Measurements from ENCODE around the gene CS. TPM values are rescaled to one million over a fixed set of nuclear protein-coding genes. Genes with fewer than 3 reads are reported as not detected.

The CS gene
- total RNA-seq (2022; extraction: Qiagen RNA extraction; ENCODE audit: low read depth), result 154 to 178 TPM (median 157 TPM) in 5 replicates

DNA sequence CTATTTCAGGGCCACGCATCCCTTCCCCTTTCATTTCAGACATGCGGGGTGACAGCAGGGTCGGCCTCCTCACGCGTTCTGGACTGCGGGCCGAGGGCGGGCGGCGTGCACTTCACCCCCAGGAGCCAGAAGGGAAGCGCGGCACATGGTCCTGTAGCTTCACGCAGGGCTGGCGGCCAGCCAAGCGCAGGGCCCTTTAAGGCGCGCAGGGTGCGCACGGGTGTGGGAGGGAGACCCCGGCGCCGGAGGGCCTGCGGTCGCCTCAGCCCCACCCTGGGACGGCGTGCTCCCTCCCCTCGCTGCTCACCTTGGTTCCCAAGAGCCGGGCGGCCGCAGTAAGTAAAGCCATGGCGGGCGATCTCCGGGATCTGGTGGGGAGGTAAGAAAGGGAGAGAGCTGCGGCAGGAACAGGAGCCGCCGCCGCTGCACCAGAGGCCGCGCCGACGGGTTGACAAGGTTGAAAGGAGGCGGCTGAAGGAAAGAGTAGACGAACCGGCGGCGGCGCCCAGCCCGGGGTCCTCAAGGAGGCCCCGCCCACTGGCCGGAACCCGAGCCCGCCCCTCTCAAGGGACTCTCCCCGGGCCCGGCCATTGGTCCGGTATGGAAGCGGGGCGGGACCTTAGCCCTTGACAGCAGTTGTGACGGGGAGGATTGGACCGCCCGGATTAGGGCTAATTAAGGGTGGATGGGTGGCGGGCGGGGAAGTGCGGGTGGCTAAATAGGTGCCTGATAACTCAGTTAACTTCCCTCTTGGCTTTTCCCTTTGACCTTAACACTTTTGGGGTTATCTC is at the start of gene CS:
Gene CS, minus strand, starts transcription at position 478 of the 791 bp plus-strand sequence. Its CDS starts 129 bp downstream, at position 349.

DNA sequence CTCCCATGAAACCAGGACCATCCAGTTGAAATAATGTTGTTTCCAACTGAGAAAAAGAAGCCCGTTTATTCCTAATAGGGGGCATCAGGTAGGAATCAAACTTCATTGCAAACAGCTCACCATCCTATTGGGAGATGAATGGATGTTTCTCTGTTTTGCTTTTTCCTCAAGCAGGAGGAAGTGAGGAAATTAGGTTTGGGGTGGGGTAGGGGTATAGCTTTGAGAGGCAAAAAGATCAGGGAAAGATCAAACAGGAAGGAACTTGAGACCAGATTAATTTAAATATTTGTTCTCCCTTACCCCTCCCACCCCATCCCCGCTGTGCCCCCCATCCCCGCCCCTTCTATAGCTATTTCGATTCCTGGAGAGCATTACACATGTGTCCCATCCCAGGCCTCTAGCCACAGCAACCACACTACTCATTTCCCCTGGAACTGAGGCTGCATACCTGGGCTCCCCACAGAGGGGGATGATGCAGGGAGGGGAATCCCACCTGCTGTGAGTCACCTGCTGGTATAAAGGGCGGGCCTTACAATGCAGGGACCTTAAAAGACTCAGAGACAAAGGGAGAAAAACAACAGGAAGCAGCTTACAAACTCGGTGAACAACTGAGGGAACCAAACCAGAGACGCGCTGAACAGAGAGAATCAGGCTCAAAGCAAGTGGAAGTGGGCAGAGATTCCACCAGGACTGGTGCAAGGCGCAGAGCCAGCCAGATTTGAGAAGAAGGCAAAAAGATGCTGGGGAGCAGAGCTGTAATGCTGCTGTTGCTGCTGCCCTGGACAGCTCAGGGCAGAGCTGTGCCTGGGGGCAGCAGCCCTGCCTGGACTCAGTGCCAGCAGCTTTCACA is 38.4 kb upstream of the CS start, which contains the start of gene IL23A:
Gene IL23A, plus strand, starts transcription at position 577 of the 850 bp plus-strand sequence. Its CDS starts 161 bp downstream, at position 738.

DNA sequence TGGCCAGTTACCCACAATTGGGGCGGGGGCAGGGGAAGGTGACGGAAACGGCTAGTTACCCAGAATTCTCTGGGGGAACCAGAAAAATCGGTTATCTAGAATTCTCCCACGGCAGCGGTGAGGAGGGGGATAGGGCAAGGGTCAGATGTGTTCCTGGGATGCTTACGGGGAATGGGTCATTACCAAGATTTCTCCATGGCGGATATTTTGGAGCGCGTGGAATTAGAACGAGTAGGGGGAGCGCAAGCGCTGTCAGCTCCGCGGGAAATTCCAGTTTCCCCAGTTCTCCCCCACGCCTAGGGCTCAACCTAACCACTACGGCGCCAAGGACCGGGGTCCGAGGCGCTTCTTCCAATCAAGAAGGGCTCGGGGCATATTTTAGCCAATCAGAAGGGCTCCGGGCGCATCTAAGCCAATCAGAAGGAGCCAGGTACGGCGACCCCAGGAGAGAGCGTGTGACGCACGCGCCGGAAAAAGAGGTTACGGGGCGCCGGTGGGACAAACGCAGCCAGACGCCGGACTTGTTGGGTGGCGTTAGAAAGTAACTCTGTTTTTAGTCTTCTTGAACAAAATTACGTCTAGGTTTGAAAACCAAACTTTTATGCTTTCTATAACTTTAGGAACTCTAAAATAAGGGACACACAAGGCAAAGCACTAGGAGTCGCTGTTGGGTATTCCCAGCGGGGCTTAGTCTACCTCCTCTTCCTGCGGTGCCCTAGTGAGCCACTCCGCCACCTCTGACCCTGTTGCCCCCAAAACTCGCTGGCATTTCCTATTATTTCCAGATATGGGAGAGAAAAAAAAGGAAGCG is 33.8 kb upstream of the CS start, which contains the start of gene PAN2:
Gene PAN2, minus strand, starts transcription at position 322 of the 811 bp plus-strand sequence. CDS start 906 bp downstream, outside the sequence.

DNA sequence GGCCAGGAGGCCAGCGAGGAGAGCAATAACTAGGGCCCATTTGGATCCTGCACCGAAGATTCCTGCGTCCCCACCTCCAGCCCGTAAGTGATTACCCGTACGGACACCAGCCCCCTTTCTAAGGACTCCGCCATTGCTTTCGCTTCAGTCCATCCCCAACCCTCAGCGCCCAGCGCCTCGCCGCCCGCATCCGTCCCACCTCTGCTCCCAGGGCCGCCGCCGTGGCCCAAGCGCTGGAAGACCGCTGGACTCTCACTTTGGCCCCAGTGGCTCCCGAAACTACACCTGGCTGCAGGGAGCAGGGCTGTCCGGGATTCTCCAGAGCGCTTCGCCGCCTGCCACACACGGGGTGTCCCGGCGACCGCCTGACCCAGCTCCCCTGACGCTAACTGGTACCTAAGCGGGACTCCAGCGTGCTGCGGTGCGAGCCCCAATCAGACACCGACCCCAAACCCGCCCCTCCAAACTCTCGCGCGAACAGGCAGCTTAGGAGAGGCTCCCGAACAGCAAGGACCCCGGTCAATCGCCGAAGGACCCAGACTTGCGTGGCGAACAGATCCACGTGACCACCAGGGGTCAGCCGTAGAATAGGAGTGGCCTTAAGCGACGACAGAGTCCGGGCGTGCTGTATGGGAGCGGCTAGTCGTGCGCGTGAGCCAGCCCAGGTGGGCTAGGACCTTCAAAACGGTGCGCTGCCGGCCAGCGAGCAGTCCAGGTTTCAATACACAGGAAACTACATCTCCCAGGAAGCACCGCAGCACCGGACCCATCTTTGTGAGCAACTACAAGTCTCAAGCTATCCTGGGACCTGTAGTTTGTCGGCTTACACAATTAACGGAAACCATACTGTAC is 15.7 kb upstream of the CS start, which contains the start of gene CNPY2:
Gene CNPY2, minus strand, starts transcription at position 367 of the 852 bp plus-strand sequence. CDS start 771 bp downstream, outside the sequence.

DNA sequence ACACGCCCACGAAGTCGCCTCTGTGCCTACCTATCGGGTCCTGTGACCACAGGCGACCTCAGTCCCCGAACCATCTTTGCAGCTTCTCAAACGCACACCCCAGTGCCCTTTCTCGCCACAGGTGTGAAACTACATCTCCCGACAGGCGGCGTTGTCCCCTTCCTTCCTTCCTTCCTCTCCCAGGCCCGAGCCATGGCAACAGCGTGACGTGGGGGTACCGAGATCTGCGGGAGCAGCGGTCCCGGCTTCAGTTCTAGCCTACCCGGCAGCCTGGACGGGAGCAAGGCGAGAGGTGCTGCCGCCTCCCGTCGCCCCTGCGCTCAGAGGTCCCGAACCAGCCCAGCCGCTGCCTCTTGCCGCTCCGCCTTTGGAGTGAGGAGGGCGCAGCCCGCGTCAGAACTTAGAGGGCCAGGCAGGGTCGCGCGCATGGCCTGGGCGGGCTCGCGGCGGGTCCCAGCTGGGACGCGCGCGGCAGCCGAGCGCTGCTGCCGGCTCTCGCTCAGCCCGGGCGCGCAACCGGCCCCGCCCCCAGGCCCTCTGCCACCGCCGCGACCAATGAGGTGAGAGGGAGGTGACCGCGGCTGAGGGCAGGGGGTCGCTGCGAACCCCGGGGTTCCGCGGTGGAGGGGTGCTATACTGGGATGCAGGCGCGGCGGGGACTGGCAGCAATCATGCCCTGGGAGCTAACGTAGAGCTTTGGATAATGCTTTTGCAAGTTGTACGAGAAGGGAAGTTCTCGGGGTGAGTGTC is 33.3 kb downstream of the CS start, which contains the start of gene COQ10A:
Gene COQ10A, plus strand, starts transcription at position 250 of the 750 bp plus-strand sequence. Its CDS starts 177 bp downstream, at position 427.

DNA sequence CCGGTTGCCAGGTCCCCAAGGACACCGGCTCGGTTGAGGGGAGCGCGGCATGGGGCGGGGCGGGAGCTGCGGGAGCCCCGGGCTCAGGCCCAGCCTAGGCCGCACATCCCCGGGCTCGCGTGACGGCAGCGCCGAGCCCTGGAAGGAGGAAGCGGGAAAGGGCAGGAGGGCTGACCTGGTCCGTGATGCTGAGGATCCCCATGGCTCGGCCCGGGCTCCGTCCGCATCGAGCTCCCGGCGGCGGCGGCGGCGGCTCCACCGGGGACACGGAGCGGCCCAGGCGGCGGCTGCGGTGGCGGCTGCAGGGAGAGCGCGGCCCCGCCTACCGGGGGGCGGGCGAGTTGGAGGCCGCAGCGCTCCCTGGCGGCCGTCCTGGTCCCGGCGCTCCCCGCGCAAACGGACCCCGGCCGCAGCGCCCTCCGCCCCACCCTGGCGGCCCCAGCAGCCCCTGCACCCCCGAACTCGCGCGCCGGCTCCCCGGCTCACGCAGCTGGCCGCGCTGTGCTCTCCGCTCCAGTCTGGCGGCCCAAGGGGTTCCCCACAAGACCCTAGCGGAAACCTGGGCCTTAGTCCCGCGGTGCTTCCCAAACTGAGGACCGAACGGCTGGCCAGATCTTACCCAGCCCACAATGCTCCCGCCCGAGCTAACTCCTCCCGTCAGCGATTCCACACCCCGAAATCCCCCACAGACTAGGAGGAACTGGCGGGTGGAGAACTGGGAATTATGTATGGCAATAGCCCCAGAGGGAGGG is 41.9 kb downstream of the CS start, which contains the start of gene ANKRD52:
Gene ANKRD52, minus strand, starts transcription at position 317 of the 752 bp plus-strand sequence. Its CDS starts 115 bp downstream, at position 202.

DNA sequence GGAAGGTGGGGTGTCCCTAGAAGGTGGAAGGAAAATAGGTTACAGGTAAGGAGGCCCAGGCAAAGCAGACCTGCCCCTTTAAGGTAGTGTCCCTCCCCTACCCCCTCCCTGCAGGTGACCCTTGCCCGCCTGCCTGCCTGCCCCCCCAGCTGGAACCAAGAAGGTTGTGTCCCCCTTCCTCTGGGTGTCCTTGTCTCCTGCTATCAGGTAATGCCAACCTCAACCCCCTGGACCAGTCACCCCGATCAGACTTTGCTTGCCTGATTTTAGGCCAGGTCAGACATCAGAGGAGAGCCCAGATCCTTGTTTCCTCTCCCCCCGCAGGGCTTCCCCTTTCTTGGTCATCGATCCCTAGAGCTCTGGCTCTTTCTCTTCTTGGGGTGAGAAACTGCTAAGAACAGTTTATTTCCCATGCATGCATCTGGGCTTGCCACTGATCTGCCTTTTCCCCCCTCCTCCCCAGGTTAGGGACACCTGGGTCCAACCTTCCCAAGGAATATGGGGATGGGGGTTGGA is 70.2 kb downstream of the CS start, which contains the start of gene SLC39A5:
Gene SLC39A5, plus strand, starts transcription at position 136 of the 516 bp plus-strand sequence. CDS start 1,224 bp downstream, outside the sequence.

DNA sequence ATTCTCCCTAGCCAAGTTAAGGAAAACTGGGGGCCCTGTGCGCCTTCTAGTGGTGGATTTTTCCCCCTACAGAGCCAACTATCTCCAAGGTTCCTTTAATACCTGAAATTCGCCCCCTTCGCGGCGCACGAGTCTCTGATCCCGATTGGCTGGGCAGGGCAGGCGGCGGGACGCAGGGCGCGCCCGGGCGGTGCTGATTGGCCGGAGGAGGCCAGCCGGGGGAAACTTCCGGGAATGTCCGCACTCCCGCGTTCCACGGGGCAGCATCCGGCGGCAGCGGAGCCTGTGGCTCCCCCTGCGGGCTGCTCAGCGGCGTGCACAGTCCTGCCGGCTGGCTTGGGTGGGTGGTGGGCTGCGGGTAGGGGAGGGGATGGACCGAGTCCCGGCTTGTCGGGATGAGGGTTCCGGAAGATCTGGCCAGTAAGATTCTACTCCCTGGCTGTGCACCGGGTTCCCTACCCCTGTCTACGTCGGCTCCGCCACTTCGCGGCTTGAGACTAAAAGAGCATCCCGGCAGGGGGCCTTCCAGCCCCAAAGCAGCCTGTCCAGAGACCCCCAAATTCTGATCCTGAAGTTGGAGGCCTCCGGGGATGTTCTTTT is 75.9 kb downstream of the CS start, which contains the start of gene NABP2:
Gene NABP2, plus strand, starts transcription at position 241 of the 600 bp plus-strand sequence. CDS start 515 bp downstream, outside the sequence.

DNA sequence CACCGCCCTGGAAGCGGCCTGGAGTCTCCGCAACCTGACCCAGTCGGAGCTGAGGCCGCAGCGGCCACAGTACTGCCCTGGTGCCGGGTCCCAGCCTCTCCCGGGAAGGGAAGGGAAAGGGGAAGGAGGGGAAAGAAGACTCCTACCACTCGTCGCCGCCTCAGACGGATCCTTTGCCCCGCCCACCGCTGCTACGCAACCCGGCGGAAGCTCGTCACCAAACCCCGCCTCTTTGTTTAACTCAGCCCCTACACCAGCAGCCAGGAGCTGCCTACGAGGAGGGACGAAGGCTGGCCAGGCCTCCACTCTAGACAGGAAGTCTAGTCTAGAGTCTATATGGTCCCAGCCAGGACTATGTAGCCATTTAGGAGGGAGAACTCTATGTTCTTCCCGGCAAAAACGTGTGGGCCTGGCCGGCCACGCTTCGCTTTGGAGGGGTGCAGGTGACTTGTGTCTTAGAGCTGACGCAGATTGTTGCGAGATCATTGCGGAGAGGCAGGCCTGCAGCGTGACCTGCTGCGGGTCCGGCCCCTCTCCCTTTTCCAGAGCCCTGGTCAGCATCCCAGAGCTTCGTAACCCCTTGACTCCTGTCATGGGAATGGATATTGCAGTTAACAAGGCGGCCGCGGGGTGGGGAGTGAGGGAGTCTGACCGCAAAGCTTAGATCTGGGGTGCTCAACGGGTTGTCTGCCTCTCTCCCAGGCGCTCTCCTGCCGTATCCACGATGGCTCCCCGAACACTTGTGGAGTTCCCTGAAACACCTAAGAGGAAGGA is 78.2 kb downstream of the CS start, which contains the start of gene RNF41:
Gene RNF41, minus strand, starts transcription at position 166 of the 774 bp plus-strand sequence. CDS start 7,875 bp downstream, outside the sequence.

Other genes starting within 250 kb of the CS start
- 1.0 to 3.4 TPM (median 1.7 TPM) in 5 replicates for gene ERBB3, start 220.2 kb downstream of the CS start, total RNA-seq (2022; extraction: Qiagen RNA extraction; ENCODE audit: low read depth)
- 290 to 341 TPM (median 318 TPM) in 5 replicates for gene PA2G4, start 195.8 kb downstream of the CS start, total RNA-seq (2022; extraction: Qiagen RNA extraction; ENCODE audit: low read depth)
- 5,330 to 6,068 TPM (median 5,698 TPM) in 5 replicates for gene RPL41, start 183.7 kb downstream of the CS start, total RNA-seq (2022; extraction: Qiagen RNA extraction; ENCODE audit: low read depth)
- 1.9 to 4.3 TPM (median 3.3 TPM) in 5 replicates for gene ZC3H10, start 182.1 kb downstream of the CS start, total RNA-seq (2022; extraction: Qiagen RNA extraction; ENCODE audit: low read depth)
- gene ESYT1, start 172.1 kb downstream of the CS start, total RNA-seq (2022; extraction: Qiagen RNA extraction; ENCODE audit: low read depth), result 50.9 to 78.2 TPM (median 70.6 TPM) in 5 replicates
- gene MYL6B, start 147.7 kb downstream of the CS start, total RNA-seq (2022; extraction: Qiagen RNA extraction; ENCODE audit: low read depth), result 70.2 to 85.1 TPM (median 77.2 TPM) in 5 replicates
- 2,092 to 3,261 TPM (median 2,304 TPM) in 5 replicates for gene MYL6, start 142.0 kb downstream of the CS start, total RNA-seq (2022; extraction: Qiagen RNA extraction; ENCODE audit: low read depth)
- gene SMARCC2, start 110.8 kb downstream of the CS start, total RNA-seq (2022; extraction: Qiagen RNA extraction; ENCODE audit: low read depth), result 27.7 to 41.8 TPM (median 41.3 TPM) in 5 replicates
- gene RNF41, start 78.4 kb downstream of the CS start, total RNA-seq (2022; extraction: Qiagen RNA extraction; ENCODE audit: low read depth), result 22.5 to 29.2 TPM (median 24.2 TPM) in 5 replicates
- 58.8 to 64.0 TPM (median 61.2 TPM) in 5 replicates for gene NABP2, start 76.0 kb downstream of the CS start, total RNA-seq (2022; extraction: Qiagen RNA extraction; ENCODE audit: low read depth)
- gene SLC39A5, start 70.3 kb downstream of the CS start, total RNA-seq (2022; extraction: Qiagen RNA extraction; ENCODE audit: low read depth), result 0.21 TPM in 1 of 5 replicates, not detected in the others
- 30.3 to 53.2 TPM (median 47.3 TPM) in 5 replicates for gene ANKRD52, start 41.9 kb downstream of the CS start, total RNA-seq (2022; extraction: Qiagen RNA extraction; ENCODE audit: low read depth)
- gene COQ10A, start 33.4 kb downstream of the CS start, total RNA-seq (2022; extraction: Qiagen RNA extraction; ENCODE audit: low read depth), result 16.1 to 18.7 TPM (median 17.7 TPM) in 5 replicates
- gene CNPY2, start 15.7 kb upstream of the CS start, total RNA-seq (2022; extraction: Qiagen RNA extraction; ENCODE audit: low read depth), result 128 to 145 TPM (median 143 TPM) in 5 replicates
- gene PAN2, start 33.7 kb upstream of the CS start, total RNA-seq (2022; extraction: Qiagen RNA extraction; ENCODE audit: low read depth), result 10.7 to 20.5 TPM (median 16.5 TPM) in 5 replicates
- gene IL23A, start 38.6 kb upstream of the CS start, total RNA-seq (2022; extraction: Qiagen RNA extraction; ENCODE audit: low read depth), result 0.31 to 0.70 TPM (median 0.46 TPM) in 5 replicates
- gene STAT2, start 59.8 kb upstream of the CS start, total RNA-seq (2022; extraction: Qiagen RNA extraction; ENCODE audit: low read depth), result 11.3 to 15.1 TPM (median 12.0 TPM) in 5 replicates
- not detected in 5 replicates for gene APOF, start 62.5 kb upstream of the CS start, total RNA-seq (2022; extraction: Qiagen RNA extraction; ENCODE audit: low read depth)
- gene TIMELESS, start 149.1 kb upstream of the CS start, total RNA-seq (2022; extraction: Qiagen RNA extraction; ENCODE audit: low read depth), result 31.9 to 39.8 TPM (median 38.2 TPM) in 5 replicates
- not detected in 5 replicates for gene MIP, start 154.3 kb upstream of the CS start, total RNA-seq (2022; extraction: Qiagen RNA extraction; ENCODE audit: low read depth)
- 1.5 to 2.0 TPM (median 1.9 TPM) in 5 replicates for gene SPRYD4, start 168.2 kb upstream of the CS start, total RNA-seq (2022; extraction: Qiagen RNA extraction; ENCODE audit: low read depth)
- gene GLS2, start 187.8 kb upstream of the CS start, total RNA-seq (2022; extraction: Qiagen RNA extraction; ENCODE audit: low read depth), result 0.12 to 1.5 TPM (median 0.27 TPM) in 3 of 5 replicates, not detected in the others
- gene RBMS2, start 221.5 kb upstream of the CS start, total RNA-seq (2022; extraction: Qiagen RNA extraction; ENCODE audit: low read depth), result 8.0 to 16.8 TPM (median 14.3 TPM) in 5 replicates